GM23338 (cell line): ENCODE measurements around the gene NUFIP2. TPM values are rescaled to one million over a fixed set of nuclear protein-coding genes. Genes with fewer than 3 reads are reported as not detected.

Experiments
- ATAC-seq: fragments of 200-7000 bp; cut with Tn5 transposase; 3 replicates; pipeline ENCODE4 v1.9.1; 2020
- DNase-seq: peaks from one replicate; pipeline ENCODE4 v3.0.0-alpha.2; 2015; ENCODE audit warnings: low spot score
- H2AFZ ChIP-seq: fragments of 200-600 bp; sonication (generic); 2 replicates; pipeline ENCODE4 v1.8.0; 2016; ENCODE audit warnings: antibody characterized with exemption, mild to moderate bottlenecking, moderate library complexity
- H3F3A ChIP-seq: fragments of 200-600 bp; sonication (generic); replicated peaks from 2 replicates; pipeline ENCODE4 v1.8.0; 2017; ENCODE audit warnings: antibody characterized with exemption, mixed run types, low read depth
- H3K27ac ChIP-seq: fragments of 200-600 bp; sonication (generic); 2 replicates; pipeline ENCODE4 v1.6.1; 2016; ENCODE audit warnings: low read depth
- H3K27me3 ChIP-seq: fragments of 200-600 bp; sonication (generic); 2 replicates; pipeline ENCODE4 v1.8.0; 2016; ENCODE audit warnings: mild to moderate bottlenecking, mixed run types, moderate library complexity; ENCODE audit not compliant: insufficient read depth
- H3K36me3 ChIP-seq: fragments of 200-600 bp; sonication (generic); 2 replicates; pipeline ENCODE4 v1.8.0; 2016; ENCODE audit warnings: mild to moderate bottlenecking; ENCODE audit not compliant: insufficient read depth
- H3K4me1 ChIP-seq: fragments of 200-600 bp; sonication (generic); 2 replicates; pipeline ENCODE4 v1.8.0; 2016; ENCODE audit warnings: mild to moderate bottlenecking, moderate library complexity; ENCODE audit not compliant: insufficient read depth
- H3K4me2 ChIP-seq: fragments of 200-600 bp; sonication (generic); 2 replicates; pipeline ENCODE4 v1.7.1; 2017; ENCODE audit warnings: mixed run types
- H3K4me3 ChIP-seq: fragments of 200-600 bp; sonication (generic); 2 replicates; pipeline ENCODE4 v1.6.1; 2016; ENCODE audit warnings: mixed run types
- H3K79me2 ChIP-seq: fragments of 200-600 bp; sonication (generic); replicated peaks from 2 replicates; pipeline ENCODE4 v1.8.0; 2017; ENCODE audit warnings: mild to moderate bottlenecking; ENCODE audit not compliant: insufficient read depth
- H3K9me2 ChIP-seq: fragments of 200-600 bp; sonication (generic); 2 replicates; pipeline ENCODE4 v1.8.0; 2017; ENCODE audit not compliant: insufficient read depth
- H4K20me1 ChIP-seq: fragments of 200-600 bp; sonication (generic); replicated peaks from 2 replicates; pipeline ENCODE4 v1.8.0; 2017; ENCODE audit warnings: mild to moderate bottlenecking; ENCODE audit not compliant: insufficient read depth
- H3K27ac Mint-ChIP-seq: 2 replicates; pipeline ENCODE4 v1.8.0; 2020; ENCODE audit warnings: inconsistent platforms, mild to moderate bottlenecking, moderate library complexity, mixed read lengths
- H3K27me3 Mint-ChIP-seq: 3 replicates; pipeline ENCODE4 v1.8.0; 2022; ENCODE audit warnings: low read depth, mild to moderate bottlenecking, moderate library complexity, mixed read lengths, inconsistent platforms; ENCODE audit not compliant: insufficient read depth, poor library complexity
- H3K36me3 Mint-ChIP-seq: 3 replicates; pipeline ENCODE4 v1.8.0; 2021; ENCODE audit warnings: low read depth, mild to moderate bottlenecking, inconsistent platforms, moderate library complexity, mixed read lengths
- H3K4me1 Mint-ChIP-seq: 3 replicates; pipeline ENCODE4 v1.8.0; 2020; ENCODE audit warnings: mild to moderate bottlenecking, inconsistent platforms, mixed read lengths
- H3K4me3 Mint-ChIP-seq: 3 replicates; pipeline ENCODE4 v1.8.0; 2021; ENCODE audit warnings: moderate library complexity, mild to moderate bottlenecking, inconsistent platforms, mixed read lengths
- H3K9me3 Mint-ChIP-seq: 3 replicates; pipeline ENCODE4 v1.8.0; 2020; ENCODE audit warnings: moderate library complexity, mild to moderate bottlenecking, inconsistent platforms, mixed read lengths
- JUNB ChIP-seq: IDR thresholded peaks from one replicate; pipeline ENCODE4 v1.6.1; 2016; ENCODE audit warnings: antibody characterized with exemption; ENCODE audit not compliant: unreplicated experiment
- POLR2AphosphoS5 ChIP-seq: IDR thresholded peaks from 2 replicates; pipeline ENCODE4 v1.6.1; 2016; ENCODE audit warnings: antibody characterized with exemption, low read depth
- ZNF462 ChIP-seq: fragments of 250-450 bp; sonication (Bioruptor Pico); IDR thresholded peaks from 2 replicates; pipeline ENCODE4 v1.5.0; 2020; ENCODE audit warnings: mild to moderate bottlenecking, moderate library complexity
- polyA plus RNA-seq: library from polyadenylated mRNA; unstranded; fragments of >200 nt; fragmentation: Nextera tagmentation; extraction: Ambion mirVana; gene quantifications from 2 replicates; pipeline ENCODE4 v1.2.1, GENCODE V29; 2016
- total RNA-seq: library from RNA; depleted of rRNA; stranded (reverse); fragments of >200 nt; shearing (Covaris generic); gene quantifications from 2 replicates; pipeline ENCODE4 v1.2.3, GENCODE V29; 2014

The NUFIP2 gene
- total and polyA plus RNA-seq, 2 experiments from 2014 or later = 22.2 to 88.5 TPM

DNA sequence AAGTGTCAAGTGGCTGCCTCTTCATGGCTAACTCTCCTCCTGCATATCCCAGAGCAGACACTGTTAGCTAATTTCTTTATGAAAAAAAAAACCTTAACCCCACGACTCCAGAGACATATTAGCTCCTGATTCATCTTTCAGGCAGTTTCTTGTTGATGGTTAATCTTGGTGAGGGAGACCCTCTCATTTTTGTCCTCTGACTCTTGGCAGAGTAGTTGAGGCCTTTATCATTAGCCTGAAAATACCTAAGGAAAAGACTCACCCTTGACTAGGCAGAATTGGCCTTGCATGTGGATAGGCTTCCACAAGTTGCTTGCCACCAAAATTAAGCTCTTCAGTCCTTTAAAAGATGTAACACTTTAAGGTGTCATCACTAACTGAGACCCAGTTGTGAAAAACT is 43.3 kb downstream of the NUFIP2 start:
- Histone ChIP-seq H4K20me1 (peaks cover 6% of the 10 kb centered on the region; the same call in 1 of the 2 replicates), H2AFZ (no peak overlapping the region), H3K27ac (no peak overlapping the region), H3F3A (no peaks in the 10 kb centered on the region; the same call in 1 of the 2 replicates), H3K27me3 (no peaks in the 10 kb centered on the region), H3K36me3 (no peaks in the 10 kb centered on the region), H3K4me1 (no peaks in the 10 kb centered on the region), H3K79me2 (no peaks in the 10 kb centered on the region), H3K4me2 (no peak overlapping the region), H3K9me2 (no peaks in the 10 kb centered on the region; the same call in 1 of the 2 replicates), H3K4me3 (no peak overlapping the region)
- no peak for DNase-seq
- Mint-ChIP-seq H3K9me3 (no peaks in the 10 kb centered on the region), H3K27me3 (peaks cover 3% of the 10 kb centered on the region), H3K4me3 (no peak overlapping the region), H3K4me1 (peaks cover 3% of the 10 kb centered on the region; the same call in 1 of the 3 replicates), H3K27ac (no peak overlapping the region), H3K36me3 (no peaks in the 10 kb centered on the region)
- no peak for ATAC-seq
- no peak for TF ChIP-seq ZNF462 (CRISPR knock-in tag)

DNA sequence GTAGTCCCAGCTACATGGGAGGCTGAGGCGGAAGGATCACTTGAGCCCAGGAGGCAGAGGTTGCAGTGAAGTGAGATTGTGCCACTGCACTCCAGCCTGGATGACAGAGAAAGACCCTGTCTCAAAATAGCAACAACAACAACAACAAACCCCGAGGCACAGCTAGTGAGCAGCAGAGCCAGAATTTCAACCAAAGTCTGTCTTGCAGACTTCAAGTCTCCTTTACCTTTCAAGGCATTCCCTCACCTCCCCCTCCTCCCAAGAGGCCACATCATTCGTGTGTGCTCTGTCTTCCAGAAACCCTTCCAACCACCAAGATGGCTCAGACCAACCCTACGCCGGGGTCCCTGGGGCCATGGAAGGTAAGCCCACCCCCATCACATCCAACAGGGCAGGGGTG is 45.1 kb downstream of the NUFIP2 start:
- H3K4me2 ChIP-seq = no peak overlapping the region
- TF ChIP-seq JUNB = no peak
- TF ChIP-seq POLR2AphosphoS5 = no peak
- no peak overlapping the region for H3K4me3 ChIP-seq
- Mint-ChIP-seq H3K36me3 (no peaks in the 10 kb centered on the region), H3K4me1 (peaks cover 6% of the 10 kb centered on the region; the same call in 1 of the 3 replicates), H3K27ac (no peak overlapping the region), H3K27me3 (no peaks in the 10 kb centered on the region), H3K9me3 (no peaks in the 10 kb centered on the region), H3K4me3 (no peak overlapping the region)
- no peaks in the 10 kb centered on the region for H3K36me3 ChIP-seq
- no peaks in the 10 kb centered on the region for H3K79me2 ChIP-seq
- H3K9me2 ChIP-seq = no peaks in the 10 kb centered on the region; the same call in 1 of the 2 replicates
- H3K27me3 ChIP-seq = no peaks in the 10 kb centered on the region
- ATAC-seq (no peak), DNase-seq (no peak)
- no peaks in the 10 kb centered on the region for H3F3A ChIP-seq
- 0 out of 2 replicates have a peak, but pooled peaks cover 6% of the 10 kb centered on the region for H4K20me1 ChIP-seq
- no peak overlapping the region for H2AFZ ChIP-seq
- H3K27ac ChIP-seq = no peak overlapping the region
- H3K4me1 ChIP-seq = no peaks in the 10 kb centered on the region
